Superior temporal gyrus (tissue), 1 donor: ENCODE data around the gene CFAP54.
"Not testable (repeated sequence)": the region's sequence is repeated elsewhere in the genome, so short reads cannot be mapped to it uniquely, and the experiment has no call there.

Experiments used
- DNase-seq: peaks from one replicate; pipeline ENCODE4 v3.0.0-alpha.2; 2016; ENCODE audit errors: extremely low spot score

CFAP54 gene, protein sequence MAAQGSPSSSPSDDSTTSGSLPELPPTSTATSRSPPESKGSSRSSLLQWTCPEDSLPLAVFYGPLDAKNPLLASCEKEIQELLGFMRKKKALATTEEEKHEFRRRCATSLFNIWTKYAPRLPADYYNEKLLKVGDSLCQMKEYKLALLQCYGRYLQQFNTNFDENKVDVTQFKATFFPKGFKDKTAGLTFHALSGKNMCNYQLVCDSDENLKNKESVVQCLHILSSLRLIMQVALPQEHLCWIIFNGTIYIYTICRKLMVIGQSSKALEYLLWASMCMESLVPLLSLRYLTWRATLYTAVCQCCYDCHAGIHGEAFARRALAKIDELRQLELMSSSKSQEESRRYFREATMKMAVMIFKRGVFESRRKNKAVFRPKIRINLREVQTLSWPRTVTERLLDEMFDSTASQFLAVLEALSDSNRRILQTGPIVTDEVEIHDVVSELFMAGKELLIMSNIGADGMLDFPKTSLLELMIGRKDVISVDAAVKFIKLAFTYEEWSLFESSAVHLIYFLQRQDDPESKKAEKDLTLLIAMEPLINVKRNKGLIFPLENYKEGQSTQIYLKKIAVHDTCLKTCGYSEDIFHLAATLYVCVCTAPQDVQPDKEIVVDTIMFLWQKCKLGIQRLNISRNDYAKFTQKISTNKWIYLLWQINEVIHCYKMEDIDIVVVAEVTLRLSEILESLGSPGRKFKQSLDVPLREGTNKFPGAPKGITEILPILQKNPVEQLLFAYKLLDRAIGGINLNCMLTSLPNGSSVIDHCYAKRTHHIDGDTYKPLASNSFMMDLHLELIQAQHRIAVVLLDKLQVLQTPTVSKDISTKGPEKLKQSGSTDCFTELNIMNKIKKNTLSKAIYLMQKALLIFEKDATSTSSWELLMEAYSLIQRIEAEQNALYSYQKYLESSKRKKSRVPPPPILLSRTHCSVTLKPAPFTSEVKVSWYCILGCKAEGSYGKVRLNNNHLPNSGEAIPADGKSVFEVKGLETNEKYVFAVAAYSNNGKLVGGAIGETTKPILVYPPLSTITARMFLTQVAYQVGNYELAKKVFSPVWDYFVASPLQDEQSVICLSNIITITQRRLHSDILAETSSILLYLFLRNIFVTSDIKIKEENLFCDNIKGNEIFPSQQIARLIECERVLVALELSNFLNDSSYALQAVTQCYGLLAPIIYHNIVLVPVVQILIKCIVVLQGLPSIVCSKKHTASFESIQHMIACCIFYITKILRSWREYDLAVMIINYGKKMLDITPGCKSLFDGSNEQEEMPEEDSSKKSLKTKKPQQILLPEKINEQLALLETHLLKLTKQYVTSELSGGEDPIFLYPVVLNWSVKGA (N-terminal part only)

DNA sequence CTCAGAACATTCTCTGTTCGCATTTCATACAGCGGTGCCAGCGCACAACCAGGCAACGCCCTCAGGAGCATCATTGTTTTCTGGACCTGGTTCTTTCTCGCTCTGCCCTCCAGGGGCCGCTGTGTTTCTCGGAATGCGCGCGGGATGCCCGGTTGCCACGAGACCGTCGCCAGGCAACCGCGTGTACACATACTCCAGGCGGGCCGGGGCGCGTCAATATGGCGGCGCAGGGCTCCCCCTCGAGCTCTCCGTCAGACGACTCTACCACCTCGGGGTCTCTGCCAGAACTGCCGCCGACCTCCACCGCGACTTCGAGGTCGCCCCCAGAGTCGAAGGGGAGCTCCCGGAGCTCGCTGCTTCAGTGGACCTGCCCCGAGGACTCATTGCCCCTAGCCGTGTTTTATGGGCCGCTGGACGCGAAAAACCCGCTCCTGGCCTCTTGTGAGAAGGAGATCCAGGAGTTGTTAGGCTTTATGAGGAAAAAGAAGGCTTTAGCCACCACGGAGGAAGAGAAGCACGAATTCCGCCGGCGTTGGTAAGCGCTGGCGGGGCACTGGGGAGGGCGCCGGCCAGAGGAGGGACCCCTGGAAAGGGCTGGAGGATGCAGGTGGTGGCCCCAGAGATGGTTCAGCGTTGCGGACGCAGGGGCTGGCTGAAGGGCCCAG lies at the start of gene CFAP54:
CFAP54 (plus strand) TSS at position 186 of the 665 bp plus-strand sequence; CDS start at position 219, 33 bp downstream.
- DNase-seq: peak; percentile 97

DNA sequence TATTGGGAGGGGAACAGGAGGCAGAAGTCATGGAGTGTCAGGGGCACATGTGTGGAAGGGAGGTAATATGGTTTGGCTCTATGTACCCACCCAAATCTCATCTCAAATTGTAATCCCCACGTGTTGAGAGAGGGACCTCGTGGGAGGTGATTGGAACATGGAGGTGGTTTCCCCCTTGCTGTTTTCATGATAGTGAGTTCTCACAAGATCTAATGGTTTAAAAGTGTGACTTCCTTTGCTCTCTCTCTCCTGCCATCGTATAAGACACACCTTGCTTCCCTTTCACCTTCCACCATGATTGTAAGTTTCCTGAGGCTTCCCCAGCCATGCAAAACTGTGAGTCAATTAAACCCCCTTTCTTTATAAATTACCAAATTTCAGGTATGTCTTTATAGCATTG lies 47.6 kb upstream of the CFAP54 start:
- no peak for DNase-seq

DNA sequence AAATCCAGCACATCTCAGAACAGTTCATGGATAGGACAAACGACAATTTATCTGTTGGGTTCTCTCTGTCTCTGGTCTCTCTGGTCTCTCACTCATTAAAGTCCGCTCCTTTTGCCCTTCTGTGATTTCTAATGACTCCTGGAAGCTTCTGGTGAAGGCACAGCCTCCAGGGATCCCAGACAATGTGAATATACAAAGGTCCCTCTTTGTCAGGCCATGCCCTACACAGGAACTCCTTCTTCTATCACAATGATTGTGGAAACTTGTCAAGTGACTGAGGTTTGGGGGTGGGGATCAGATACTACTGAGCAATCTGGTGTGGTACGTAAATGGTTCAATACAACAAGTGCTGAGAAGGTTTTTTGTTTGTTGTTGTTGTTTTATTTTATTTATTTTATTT lies 46.5 kb upstream of the CFAP54 start:
- DNase-seq: no peak

DNA sequence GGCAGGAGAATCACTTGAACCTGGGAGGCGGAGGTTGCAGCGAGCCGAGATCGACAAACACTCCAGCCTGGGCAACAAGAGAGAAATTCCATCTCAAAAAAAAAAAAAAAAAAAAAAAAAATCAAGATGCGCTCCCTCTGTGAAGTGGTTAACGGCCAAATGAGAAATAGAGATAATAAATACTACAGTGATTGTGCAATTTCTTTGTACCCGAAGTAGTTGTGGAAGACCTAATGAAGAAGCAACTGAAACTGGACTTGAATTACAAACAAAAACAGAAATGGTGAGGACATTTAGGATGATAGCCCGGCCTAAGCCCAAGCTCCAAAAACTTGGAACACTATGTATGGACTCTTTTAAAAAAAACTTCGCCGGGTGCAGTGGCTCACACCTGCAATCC lies 45.0 kb upstream of the CFAP54 start:
- no peak for DNase-seq

DNA sequence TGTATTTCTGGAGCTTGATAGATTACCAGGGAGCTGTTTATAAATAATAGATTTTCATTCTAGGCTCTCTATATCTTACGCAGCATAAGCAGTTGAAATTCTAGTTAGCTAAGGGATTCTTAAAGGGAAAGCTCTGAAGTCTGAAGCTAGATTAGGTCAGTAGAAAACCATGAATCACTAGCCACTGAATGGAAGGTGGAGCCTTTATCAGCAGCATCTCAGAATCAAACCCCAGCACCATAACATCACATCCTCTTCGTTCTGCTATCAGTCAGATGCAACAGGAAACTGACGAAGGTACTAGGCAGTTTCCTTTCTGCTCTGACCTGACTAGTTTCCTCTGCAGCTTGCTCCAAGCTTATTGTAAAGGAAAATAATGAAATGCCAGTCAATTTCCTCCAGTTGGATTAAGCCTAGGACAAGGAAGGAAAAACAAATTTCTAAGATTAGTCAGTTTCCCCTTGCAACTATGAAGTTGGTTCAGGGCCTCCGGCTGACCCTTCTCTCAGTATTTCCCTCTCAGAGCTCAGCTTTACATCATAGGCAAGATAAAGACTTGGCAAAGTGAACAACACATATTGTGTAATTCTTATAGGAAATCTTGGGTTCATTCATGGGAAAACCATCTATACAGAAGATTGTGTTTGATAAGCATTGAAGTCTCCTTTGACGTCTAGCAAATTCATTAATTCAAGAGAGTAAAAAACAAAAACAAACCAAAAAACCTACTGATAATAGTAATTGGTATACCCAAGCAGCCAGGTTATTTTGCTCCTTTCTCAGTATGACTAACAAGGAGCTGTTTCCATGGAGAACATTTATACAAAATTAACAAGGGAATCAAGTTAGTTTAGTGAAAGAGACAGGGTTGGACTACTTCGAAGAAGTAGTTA lies 43.4 kb upstream of the CFAP54 start:
- no peak for DNase-seq

DNA sequence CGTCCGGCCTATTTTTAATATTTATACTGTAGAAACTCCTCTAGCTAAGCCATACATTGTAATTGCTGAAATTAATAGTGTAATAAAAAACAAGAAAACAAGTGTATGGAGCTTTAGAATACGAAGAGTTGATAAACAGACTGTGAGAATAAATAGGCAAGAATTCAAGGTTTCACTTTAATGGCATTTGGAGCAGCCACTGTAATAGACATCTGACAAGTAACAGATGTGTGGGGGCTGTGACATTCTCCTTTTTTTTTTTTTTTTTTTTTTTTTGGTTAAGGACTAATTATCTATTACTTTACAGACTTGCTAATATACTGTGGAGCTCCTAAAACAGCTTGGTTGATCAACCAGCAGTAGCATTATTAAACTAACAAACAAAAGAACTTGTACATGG lies 42.1 kb upstream of the CFAP54 start:
- no peak for DNase-seq

DNA sequence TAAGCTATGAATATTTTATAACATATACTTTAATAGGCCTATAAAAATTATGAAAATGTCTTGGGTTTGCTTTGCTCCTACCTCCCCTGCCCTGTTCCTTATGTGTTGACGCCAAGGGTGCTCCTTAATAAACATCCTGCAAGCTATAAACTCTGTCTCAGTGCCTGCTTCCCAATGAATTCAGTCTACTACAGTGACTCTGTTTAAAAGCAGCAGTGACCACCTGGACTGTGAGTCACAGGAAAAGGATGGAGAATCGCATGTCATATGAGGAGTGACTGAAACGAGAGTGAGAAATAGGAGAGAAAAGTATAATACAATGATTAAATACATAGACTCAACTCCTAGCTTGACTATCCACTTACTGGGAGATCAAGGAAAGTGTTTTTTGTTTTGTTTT lies 41.1 kb upstream of the CFAP54 start:
- DNase-seq: no peak

DNA sequence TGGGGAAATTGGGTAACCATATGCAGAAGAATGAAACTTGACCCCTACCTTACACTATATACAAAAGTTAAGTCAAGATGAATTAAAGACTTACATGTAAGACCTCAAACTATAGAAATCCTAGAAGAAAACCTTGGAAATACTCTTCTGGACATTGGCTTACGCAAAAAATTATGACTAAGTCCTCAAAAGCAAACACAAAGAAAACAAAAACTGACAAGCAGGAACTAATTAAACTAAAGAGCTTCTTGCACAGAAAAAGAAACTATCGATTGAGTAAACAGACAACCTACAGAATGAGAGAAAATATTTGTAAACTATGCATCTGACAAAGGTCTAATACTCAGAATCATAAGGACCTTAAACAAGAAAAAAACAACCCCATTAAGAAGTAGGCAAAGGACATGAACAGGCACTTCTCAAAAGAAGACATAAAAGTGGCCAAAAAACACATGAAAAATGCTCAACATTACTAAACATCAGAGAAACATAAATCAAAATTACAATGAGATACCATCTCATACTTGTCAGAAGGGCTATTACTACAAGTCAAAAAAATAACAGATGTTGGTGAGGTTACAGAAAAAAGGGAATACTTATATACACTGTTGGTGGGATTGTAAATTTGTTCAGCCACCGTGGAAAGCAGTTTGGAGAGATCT lies 37.0 kb upstream of the CFAP54 start:
- DNase-seq: no peak

DNA sequence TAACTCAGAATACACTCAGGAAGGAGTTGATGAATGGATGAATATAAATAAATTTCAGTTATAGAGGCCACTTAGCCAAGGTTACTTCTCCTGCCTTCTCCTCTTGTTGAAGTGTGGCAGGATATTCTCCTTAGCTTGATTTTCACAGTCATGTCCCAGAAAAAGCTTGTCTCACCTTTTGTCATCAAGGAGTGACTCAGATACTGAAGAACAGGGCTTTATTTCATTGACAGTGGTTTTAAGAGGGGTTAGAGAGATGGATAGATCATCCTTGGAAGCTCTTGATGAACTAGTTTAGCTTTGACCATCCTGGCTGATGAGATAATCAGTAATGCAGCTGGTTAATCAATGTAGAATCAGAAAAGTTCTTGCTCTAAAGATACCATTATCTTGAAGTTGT lies 35.0 kb upstream of the CFAP54 start:
- DNase-seq: no peak

DNA sequence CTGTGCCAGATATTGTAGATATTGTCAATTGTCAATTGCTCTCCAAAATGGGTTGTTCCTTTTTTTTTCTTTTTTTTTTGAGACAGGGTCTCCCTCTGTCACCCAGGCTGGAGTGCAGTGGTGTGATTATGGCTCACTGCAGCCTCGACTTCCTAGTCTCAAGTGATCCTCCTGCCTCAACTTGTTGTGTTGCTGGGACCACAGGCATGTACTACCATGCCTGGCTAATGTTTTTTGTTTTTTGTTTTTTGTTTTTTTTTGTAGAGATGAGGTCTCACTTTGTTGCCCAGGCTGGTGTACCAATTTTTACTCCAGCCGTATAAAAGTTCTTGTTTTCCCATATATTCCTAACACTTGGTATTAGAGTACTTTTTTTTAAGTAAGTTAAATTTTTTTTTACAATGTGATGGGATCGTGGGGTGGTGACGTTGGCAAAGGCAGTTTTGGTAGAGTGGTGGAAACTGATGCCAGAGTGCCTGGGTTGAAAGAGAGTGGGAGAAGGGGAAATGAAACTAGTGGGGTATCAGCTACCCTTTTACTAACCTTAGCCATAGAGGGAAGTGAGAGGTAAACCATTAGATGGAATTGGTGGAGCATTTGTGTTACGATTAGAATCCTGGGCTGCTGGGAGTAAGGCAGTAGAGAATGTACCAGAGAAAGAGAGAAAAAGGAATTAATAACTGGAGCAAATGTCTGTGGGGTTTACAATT lies 33.0 kb upstream of the CFAP54 start:
- no peak for DNase-seq

DNA sequence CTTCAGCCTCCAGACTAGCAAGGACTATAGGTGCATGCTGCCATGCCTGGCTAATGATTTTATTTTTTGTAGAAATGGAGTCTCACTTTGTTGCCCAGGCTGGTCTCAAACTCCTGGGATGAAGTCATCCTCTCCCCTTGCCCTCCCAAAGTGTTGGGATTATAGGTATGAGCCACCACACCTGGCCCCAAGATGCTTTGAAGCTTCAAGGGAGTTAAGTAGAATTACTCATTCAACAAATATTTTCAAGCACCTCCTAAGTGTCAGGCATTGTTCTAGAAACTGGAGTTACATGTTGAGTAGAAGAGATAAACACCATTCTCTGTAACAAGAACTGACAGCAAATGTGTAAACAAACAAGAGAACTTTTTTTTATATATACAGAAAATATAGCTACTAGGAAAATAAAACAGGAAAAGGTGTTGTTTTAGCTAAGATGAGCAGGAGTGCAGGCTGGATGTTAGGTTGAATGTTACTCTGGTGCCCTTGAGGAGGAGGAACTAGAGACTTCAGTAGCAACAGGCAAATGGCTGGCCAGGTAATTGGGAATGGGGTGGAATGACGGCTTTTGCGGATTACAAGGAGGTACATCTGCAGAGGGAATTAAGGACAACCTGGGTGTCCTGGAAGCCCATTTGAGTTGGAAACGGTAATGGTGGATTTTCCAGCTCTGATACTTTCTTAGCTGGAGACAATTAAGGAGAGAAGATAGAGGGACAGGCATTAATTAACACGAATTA lies 32.0 kb upstream of the CFAP54 start:
- DNase-seq: no peak

DNA sequence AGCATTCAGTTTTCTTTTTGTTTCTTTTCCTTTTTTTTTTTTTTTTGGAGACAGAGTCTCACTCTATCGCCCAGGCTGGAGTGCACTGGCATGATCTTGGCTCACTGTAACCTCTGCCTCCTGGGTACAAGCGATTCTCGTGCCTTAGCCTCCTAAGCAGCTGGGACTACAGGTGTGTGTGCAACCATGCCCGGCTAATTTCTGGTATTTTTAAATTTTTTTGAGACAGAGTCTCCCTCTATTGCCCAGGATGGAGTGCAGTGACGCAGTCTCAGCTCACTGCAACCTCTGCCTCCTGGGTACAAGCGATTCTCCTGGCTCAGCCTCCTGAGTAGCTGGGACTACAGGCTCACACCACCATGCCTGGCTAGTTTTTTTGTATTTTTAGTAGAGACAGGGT lies 30.1 kb upstream of the CFAP54 start:
- DNase-seq: not testable (repeated sequence)

DNA sequence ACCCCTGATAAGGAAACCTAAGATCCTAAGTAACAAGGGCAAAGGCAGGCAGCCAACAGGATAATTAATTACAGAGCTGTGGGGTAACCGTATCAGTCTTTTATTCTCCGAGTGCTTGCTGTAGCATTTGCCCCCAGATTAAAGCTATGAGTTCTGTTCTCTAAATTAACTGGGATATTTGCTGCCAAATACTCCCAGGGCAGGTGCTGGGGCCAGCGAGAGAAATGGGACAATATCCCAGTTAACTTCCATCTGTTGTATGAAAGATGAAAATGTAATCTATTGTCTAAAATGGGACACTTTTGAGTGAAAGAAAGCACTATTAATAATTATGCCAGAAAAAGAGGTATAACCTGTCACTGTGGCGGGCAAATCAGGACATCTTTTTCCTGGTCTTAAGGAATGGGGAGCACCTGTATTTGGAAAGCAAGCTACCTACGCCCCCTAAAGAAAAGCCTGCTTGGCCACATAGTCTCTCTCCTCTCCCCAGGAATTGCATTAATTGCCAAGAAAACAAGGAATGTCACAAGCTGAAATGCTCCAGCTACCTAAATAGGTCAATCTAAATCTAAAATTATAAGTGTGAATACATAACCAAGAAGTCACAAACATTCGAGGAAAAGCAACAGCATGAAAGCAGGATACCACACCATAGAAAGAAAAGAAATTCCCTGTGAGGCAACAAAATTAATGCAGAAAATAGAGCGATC lies 26.7 kb upstream of the CFAP54 start:
- no peak for DNase-seq

DNA sequence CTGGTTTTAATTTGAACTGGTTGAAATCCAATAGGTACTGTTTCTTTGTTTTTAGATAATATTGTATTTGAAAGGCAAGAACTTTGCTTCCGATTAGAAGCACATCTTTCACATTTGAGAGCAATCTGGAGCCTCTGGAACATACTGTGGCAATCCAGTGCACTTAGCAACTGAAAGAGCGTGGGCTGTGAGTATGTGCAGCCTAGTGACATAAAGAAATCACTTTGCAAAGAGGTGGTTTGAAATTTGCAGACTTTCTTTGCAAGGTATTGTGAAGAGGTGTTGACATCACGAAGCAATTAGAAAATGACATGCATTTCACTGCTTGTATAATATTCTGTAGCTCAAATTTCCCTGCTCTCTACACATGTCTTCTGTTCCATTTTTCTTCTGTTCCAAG lies 23.5 kb upstream of the CFAP54 start:
- no peak for DNase-seq

DNA sequence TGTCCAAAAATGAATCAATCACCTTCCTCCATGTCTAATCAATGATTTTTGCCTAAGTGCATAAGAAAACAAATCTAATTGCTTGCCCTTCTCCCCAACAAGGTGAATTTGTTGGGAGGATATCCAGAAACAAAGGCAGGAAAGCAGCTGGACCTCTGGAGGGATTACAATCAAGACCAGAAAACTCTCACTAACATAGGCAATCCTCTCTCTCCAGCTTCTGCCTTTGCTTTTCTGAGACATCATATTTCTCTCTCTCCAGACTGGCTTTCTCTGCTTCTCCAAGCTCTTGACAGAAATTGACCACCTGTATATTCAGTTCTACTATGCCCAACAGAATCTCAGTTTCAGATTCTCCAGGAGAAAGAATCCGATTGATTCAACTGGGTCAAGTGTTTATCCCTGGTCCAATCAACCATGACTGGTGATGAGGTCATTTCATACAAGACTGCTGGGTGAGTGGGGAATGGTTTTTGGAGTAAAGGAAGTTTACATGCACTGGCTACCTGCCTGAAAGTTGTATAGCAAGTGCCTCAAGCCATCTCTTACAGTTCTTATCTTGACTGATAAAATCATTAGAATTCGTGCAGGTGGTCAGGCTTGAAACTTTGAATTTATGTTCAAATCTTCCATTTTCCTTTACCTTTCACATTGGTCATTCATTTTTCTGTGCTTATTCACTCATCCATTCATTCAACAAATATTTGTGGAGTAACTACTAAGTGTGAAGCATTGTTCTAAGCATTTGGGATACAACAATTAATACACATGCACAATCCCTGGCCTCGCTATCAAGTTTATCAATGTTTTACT lies 22.2 kb upstream of the CFAP54 start:
- no peak for DNase-seq

DNA sequence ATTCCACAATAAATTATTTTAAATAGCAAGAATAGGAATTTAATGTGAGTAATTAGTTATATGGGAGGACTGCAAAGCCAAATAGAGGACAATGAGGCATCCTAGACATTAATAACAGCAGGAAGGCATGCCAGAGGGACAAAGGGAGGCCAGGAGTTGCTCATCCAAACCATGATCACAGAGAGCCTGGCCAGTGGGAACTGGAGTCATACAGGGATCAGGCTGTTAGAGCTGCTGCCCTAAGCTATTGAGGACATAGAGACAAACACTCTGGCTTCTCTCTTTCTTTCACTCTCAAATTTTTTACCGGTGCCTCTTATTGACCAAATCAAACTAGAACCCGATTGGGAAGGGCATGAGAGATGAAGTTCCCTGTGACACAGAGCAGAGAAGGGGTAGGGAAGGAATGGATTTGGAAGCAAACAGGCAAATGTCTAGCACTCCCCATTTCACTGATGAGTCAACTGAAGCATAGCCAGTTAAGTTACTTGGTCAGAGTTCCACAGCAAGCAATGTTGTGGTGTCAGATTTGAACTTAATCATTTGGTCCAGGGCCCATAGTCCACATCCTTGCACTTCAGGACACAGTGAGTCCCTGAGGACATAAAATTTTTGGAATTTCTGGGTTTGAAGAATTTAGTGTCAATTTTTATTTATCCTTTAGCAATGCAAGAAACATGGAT lies 17.9 kb upstream of the CFAP54 start:
- DNase-seq: no peak
